ENCODE results near the gene GLB1L2.
A peak's percentile ranks its signal among the peaks of the same experiment; 100 is the strongest.
"Not testable (repeated sequence)": the region's sequence is repeated elsewhere in the genome, so short reads cannot be mapped to it uniquely, and the experiment has no call there.

GLB1L2 gene

DNA sequence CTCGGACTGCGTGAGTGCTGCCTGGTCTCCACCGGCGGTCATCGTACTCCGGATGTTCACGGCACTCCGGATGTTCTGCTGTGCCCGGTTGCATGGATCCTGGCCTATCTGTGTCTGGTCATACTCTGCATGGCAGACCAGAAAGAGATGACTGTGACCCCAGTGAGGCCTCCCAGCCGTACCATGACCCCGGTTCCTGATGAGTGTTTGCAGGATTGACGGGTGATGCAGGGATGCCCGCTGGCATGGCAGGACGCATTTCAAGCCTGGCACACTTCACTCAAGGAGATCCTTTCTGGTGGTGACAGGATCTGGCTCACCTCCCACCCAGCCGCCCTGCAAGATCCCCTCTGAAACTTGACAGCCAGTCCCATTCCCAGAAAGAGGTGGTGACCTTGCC lies 6.3 kb downstream of the GLB1L2 start:
- Mint-ChIP-seq H3K27me3 (peaks cover 30% of the 10 kb centered on the region), H3K4me3 (no peak overlapping the region), H3K4me1 (no peaks in the 10 kb centered on the region), H3K27ac (no peak overlapping the region), H3K9me3 (no peaks in the 10 kb centered on the region), H3K36me3 (no peaks in the 10 kb centered on the region)
- ATAC-seq, result no peak

DNA sequence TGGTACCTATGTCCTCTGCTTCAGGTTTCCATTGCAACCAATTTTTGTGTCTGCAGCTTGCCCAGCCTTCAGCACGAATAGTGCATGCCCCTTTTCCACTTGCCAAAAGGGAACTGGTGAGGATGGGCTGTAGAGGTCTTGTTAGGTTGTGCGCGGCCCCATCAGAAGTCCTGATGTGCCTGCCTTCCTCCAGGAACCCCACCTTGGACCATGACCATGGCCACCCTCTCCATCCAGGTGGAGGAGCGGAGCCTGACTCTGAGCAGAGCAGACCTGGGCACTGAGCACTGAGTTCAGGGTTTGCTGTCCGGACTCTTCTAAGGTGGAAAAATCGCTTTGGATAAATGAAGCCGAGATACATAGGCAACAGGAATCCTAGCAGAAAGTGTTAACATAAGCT lies 6.9 kb downstream of the GLB1L2 start:
- no peaks in the 10 kb centered on the region for H3K36me3 Mint-ChIP-seq
- no peak overlapping the region for H3K4me3 Mint-ChIP-seq
- no peak for ATAC-seq
- peaks cover 24% of the 10 kb centered on the region for H3K27me3 Mint-ChIP-seq
- H3K4me1 Mint-ChIP-seq, result no peaks in the 10 kb centered on the region
- H3K9me3 Mint-ChIP-seq, result no peaks in the 10 kb centered on the region
- H3K27ac Mint-ChIP-seq, result no peak overlapping the region

DNA sequence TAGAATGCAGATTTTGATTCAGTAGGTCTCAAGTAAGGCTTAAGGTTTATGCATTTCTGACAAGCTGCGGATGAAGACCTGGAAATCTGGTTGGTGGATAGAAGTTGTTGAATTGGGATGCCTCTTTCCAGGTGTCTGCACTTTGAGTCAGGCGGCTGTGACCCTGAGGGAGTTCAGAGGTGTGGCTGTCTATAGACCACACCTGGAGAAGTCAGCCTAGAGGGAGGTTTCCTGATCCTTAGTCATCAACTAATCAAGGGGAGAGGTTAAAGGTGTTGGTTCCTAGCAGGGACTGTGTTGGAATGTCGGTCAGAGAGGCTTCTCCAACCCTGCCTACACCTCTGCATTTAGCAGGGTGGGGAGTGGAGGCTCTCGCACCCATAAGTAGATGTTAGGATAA lies 8.0 kb downstream of the GLB1L2 start:
- Mint-ChIP-seq H3K36me3 (no peaks in the 10 kb centered on the region), H3K4me1 (no peaks in the 10 kb centered on the region), H3K27ac (no peak overlapping the region), H3K27me3 (peaks cover 15% of the 10 kb centered on the region), H3K9me3 (no peaks in the 10 kb centered on the region), H3K4me3 (no peak overlapping the region)
- ATAC-seq, result no peak

DNA sequence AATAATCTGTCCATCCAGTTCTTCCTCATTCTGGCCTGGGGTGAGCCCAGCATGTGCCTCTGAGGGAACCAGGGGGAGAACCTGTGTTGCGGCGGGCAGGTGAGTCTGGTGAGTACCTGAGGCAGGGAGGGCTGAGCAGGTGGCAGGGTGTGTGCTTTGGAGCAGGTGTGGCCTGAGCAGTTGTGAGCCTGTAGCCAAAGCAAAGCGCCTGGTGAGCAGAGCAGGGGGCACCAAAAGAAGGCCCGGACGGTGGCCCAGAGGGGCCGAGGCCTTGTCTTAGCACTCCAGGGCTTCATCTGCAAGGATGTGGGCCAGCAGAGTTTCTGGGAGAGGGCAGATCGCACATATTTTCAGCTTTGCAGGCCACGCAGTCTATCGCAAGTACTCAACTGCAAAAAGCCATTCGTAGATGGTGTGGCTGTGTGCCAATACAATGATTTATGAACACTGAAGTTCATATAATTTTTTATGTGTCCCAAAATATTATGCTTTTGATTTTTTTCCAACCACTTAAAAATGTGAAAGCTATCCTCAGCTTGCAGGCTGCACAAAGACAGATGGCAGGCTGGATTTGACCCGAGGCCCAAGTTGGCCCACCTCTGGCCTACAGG lies 8.7 kb downstream of the GLB1L2 start:
- Mint-ChIP-seq H3K27ac (no peak overlapping the region), H3K4me3 (no peak overlapping the region), H3K4me1 (no peaks in the 10 kb centered on the region), H3K27me3 (peaks cover 8% of the 10 kb centered on the region), H3K36me3 (no peaks in the 10 kb centered on the region), H3K9me3 (no peaks in the 10 kb centered on the region)
- no peak for ATAC-seq

DNA sequence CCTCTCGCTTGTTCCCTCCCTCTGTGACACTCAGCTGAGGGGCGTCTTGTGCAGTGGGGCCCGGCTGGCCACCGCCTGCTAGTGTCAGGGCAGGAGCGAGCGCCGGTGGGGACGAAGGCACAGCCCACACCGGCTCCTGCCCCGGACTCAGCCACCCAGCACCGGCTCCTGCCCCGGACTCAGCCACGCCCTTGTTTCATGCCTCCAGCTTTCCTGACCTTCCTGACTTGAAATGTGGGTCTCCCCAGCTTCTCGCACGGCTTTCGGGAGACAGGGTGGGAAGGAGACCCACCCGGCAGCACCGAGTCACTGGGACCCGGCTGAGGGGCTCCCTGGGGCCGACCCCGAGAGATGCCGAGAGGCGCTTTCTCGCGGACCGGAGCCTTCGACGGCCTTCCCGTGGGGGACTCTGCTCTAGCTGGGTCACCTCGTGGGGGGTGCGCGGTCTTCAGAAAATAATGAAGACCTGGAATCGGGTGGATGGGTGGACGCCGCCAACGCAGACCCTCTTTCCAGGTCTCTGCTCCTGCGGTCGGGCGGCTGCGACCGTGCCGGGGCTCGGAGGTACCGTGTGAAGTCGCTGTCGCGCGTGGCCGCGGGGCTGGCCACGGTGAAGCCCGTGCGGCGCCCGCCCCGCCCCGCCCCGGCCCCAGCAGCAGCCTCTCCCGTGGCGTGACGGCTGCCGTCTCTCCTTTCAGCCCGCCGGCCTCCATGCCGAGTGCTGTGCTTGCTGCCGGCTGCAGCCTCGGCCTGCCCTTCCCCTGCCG lies 10.2 kb downstream of the GLB1L2 start:
- Mint-ChIP-seq H3K36me3 (no peaks in the 10 kb centered on the region), H3K27ac (no peak overlapping the region), H3K4me1 (no peaks in the 10 kb centered on the region), H3K9me3 (no peaks in the 10 kb centered on the region), H3K27me3 (peaks cover 10% of the 10 kb centered on the region), H3K4me3 (no peak overlapping the region)
- ATAC-seq, result no peak

DNA sequence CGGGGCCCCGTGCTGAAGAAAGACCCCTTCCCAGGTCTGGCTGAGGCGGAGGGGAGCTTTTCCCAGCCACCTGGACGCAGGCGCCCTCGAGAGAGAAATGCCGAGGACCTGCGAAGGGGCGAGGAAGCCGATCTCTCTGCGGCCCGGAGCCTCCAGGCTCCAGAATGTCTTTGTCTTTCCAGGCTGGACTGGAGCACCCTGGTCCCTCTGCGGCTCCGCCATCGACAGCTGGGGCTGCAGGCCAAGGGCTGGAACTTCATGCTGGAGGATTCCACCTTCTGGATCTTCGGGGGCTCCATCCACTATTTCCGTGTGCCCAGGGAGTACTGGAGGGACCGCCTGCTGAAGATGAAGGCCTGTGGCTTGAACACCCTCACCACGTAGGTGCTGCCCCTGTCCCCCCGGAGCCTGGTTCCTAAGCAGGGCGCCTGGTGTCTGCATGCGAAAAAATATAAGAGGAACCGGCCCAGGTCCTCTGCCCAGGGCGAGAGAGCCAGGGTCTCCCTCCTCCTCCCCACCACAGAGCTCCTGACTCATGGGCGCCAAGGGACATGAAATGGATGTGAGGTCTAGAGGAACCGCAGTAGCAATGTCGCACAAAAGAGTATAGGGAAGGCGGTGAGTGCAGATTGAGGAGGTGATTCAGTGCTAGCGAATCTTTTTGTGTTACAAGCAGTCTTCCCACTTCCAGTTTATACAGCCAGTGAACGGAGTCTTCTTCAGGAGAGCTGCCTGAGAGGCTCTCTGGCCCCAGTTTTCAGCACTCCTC lies 11.0 kb downstream of the GLB1L2 start:
- Mint-ChIP-seq H3K4me3 (no peak overlapping the region), H3K36me3 (no peaks in the 10 kb centered on the region), H3K27me3 (peaks cover 10% of the 10 kb centered on the region), H3K4me1 (no peaks in the 10 kb centered on the region), H3K9me3 (no peaks in the 10 kb centered on the region), H3K27ac (no peak overlapping the region)
- no peak for ATAC-seq

DNA sequence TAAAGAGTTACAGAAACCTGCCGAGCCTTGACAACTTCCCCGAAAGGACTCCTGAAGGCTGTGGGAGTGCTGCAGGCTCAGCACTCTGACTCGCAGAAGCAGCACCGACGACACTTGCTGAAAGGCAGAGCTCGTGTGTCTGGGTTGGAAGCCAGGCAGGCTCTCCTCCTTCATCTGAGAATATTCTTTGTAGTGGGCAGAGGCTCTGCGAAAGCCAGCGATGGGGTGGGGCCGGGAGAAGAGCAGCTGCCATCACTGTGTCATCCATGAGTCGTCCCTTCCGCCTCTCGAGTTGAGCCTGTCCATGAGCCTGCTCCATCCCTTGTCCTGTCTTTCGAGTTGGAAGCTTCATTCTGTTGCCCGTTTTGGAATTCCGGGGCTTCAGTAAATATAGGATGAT lies 11.9 kb downstream of the GLB1L2 start:
- Mint-ChIP-seq H3K9me3 (no peaks in the 10 kb centered on the region), H3K4me3 (no peak overlapping the region), H3K27ac (no peak overlapping the region), H3K4me1 (no peaks in the 10 kb centered on the region), H3K36me3 (no peaks in the 10 kb centered on the region), H3K27me3 (peaks cover 10% of the 10 kb centered on the region)
- no peak for ATAC-seq

DNA sequence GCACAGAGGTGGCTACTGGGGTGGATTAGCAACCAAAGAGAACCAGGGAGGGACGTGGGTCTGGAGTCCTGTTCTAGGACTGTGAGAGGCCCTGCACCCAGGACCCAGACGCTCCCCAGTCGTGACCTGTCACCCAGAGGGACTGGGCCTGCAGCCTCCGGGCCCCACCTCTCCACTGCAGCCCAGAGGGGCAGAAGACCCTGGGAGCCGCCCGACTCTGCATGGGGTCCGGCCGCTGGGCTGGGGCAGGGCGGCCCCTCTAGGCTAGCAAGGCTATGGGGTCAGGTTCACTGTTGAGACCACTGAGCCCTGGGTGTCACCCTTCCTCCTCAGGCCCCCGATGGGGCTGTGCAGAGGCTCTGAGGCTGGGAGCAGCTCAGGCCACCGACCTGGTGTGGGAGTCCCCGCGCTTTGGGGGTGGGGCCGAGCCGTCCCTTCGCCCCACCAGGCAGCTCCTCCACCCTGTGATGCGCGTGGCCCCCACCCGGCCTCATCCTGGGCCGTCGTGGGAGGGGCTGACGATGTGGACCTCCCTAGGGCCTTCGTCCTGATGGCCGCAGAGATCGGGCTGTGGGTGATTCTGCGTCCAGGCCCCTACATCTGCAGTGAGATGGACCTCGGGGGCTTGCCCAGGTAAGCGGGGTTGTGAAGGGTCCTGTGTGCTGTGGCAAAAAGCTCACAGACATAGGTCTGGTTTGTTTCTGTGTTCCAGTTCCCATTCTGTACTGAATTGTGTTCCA lies 12.9 kb downstream of the GLB1L2 start:
- H3K4me3 Mint-ChIP-seq, H3K9me3 Mint-ChIP-seq, H3K36me3 Mint-ChIP-seq, H3K27ac Mint-ChIP-seq, H3K4me1 Mint-ChIP-seq: not testable (repeated sequence)
- H3K27me3 Mint-ChIP-seq, result peaks cover 10% of the 10 kb centered on the region
- ATAC-seq, result peak; percentile 18

DNA sequence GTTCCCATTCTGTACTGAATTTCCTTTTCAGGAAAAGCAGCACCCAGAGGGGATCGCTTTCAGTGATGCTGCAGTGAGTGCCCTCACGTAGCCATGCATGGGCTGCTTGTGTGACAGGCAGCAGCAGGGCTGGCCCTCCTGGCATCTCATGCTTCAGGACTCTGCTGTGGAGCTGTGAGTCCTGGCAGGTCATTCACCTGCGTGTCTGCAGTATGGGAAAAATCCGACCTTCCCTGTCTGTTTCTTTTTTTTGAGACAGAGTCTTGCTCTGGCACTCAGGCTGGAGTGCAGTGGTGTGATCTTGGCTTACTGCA lies 13.4 kb downstream of the GLB1L2 start:
- H3K36me3 Mint-ChIP-seq, result no peaks in the 10 kb centered on the region

DNA sequence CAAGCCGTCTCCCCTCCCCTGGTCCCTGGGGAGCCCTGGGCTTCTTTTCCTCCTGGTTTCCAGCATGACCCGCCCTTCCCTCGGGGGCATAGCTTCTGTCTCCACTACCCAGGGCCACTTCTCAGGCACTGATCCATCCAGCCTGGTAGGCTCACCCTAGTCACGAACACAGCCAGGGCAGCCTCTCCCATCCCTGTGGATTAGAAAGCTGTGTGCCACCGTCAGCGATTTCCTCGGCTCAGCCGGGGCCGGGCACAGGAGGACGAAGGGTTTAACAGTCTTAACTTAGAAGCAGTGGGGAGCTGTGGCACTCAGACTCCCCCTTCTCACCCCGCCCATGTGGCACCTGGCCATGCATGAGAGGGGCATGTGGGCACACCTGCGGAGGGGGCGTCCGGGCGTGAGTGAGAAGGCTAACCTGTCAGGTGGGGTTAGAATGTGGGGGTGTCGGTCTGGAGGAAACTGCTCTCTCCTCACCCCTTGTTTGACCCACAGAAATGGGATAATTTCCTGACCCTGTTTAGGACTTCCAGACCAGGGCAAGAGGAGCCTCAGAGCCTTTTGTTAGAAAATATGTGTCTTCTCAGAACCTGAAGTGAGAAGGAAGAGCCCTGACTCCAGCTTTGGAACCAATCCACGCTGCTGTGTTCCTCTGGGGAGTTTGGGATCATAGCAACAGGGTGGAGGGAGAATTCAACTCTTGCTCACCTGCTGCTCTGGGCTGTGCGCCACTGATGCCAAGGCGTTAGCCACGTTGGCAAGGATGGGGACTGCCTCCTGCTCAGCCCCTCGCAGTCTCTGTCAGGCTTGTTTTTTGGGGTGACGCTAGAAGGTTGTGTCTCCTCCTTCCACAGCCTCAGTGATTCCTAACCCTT lies 14.6 kb downstream of the GLB1L2 start:
- H3K27me3 Mint-ChIP-seq, result peaks cover 10% of the 10 kb centered on the region
- H3K4me1 Mint-ChIP-seq, result peaks cover 18% of the 10 kb centered on the region
- no peak for ATAC-seq
- H3K36me3 Mint-ChIP-seq, result no peaks in the 10 kb centered on the region
- no peaks in the 10 kb centered on the region for H3K9me3 Mint-ChIP-seq
- no peak overlapping the region for H3K27ac Mint-ChIP-seq
- no peak overlapping the region for H3K4me3 Mint-ChIP-seq

More for the DNA sequence above, 13.4 kb downstream of the GLB1L2 start:
- Mint-ChIP-seq H3K4me3 (no peak overlapping the region), H3K27me3 (peaks cover 10% of the 10 kb centered on the region), H3K4me1 (peaks cover 12% of the 10 kb centered on the region), H3K9me3 (no peaks in the 10 kb centered on the region), H3K27ac (no peak overlapping the region)
- ATAC-seq, result no peak

DNA sequence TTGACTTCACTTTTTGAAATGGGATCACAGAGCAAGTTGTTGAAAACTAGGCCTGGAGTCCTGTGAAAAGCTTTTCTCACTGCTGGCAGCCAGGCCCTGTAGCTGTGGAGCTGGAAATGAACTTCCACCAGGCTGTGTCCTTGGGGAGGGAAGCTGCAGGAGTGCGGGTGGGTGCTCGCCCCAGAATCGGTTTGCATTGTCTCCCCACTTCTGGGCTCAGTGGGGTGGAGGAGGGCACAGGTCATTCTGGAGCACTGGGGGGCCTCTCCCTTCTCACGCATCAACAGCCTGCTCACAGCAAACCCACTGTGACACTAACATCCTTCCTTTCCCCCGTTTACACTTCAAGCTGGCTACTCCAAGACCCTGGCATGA lies 15.2 kb downstream of the GLB1L2 start:
- peaks cover 18% of the 10 kb centered on the region for H3K4me1 Mint-ChIP-seq
- peaks cover 10% of the 10 kb centered on the region for H3K27me3 Mint-ChIP-seq
- H3K4me3 Mint-ChIP-seq, result no peak overlapping the region
- no peak for ATAC-seq
- no peaks in the 10 kb centered on the region for H3K9me3 Mint-ChIP-seq
- H3K36me3 Mint-ChIP-seq, result no peaks in the 10 kb centered on the region
- H3K27ac Mint-ChIP-seq, result no peak overlapping the region

DNA sequence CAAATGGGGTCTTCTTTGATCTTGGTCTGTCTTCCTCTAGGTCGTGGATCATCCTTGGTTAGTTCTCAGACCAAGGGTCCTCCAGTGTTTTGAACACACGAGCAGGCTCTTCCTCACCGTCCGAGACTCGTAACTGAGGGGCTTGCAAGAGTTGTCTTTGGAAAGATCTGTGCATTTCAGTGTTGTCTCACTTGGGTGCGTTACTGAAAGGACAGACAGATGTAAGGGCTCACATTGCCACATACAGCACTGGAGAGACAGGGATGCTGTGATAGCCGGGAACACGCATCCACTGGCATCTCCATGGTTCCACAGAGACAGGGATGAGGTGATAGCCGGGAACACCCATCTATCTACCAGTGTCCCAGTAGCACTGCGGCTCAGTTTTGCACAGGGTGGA lies 15.7 kb downstream of the GLB1L2 start:
- no peak overlapping the region for H3K27ac Mint-ChIP-seq
- peaks cover 10% of the 10 kb centered on the region for H3K27me3 Mint-ChIP-seq
- no peak overlapping the region for H3K4me3 Mint-ChIP-seq
- H3K9me3 Mint-ChIP-seq, result no peaks in the 10 kb centered on the region
- H3K36me3 Mint-ChIP-seq, result no peaks in the 10 kb centered on the region
- no peak for ATAC-seq
- peaks cover 18% of the 10 kb centered on the region for H3K4me1 Mint-ChIP-seq

DNA sequence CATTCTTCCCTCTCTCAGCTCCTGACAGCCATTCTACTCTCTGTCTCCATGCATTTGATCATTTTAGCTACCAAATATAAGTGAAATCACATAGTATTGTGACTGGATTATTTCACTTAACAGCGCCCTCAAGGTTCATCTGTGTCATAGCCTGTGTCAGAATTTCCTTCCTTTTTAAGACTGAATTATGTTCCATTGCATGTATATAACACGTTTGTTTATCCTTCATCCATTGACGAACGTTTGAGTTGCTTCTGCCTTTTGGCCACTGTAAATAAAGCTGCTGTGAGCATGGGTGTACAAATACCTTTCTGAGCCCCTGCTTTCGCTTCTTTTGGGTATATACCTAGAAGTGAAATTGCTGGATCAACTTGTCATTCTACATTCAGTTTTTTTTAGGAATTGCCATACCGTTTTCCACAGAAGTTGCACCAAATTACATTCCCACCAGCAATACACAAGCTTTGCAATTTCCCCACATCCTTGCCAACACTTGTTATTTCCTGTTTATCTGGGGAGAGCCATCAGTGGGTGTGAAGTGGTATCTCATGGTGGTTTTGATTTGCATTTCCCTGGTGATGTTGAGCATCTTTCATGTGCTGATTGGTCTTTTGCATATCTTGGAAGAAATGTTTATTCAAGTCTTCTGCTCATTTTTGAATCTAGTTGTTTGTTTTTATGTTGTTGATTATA lies 17.5 kb downstream of the GLB1L2 start:
- Mint-ChIP-seq H3K27ac (peak overlapping the region; percentile 65), H3K27me3 (peaks cover 10% of the 10 kb centered on the region), H3K4me1 (peaks cover 18% of the 10 kb centered on the region), H3K4me3 (no peak overlapping the region), H3K9me3 (peaks cover 2% of the 10 kb centered on the region), H3K36me3 (no peaks in the 10 kb centered on the region)
- no peak for ATAC-seq

DNA sequence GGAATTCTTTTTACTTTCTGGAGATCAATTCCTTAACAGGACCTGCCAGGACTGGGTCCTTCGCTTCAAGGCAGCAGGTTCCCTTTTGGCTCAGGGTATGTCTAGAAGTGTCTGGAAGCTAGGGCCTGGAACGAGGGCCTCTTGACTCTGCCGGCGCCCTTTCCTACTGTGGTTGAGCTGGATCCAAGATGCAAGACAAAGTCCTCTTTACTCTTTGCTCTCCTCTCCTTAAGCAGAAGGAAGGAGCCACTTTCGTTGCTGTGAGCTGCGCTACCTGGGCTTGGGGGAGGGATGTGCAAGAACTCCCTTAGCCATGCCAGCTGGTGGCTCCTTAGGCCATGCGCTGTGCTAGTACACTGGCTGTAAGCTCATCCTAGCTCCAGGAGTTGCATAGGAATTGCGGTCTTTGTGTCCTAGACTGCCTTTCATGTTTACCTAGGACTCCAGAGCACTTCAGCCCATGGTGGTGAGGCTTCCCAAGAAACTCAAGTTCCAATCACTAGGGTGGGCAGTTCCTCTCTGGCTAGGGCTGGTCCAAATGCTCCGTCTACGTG lies 18.1 kb downstream of the GLB1L2 start:
- Mint-ChIP-seq H3K9me3 (peaks cover 4% of the 10 kb centered on the region), H3K27ac (peak overlapping the region; percentile 65), H3K4me3 (no peak overlapping the region), H3K27me3 (peaks cover 15% of the 10 kb centered on the region), H3K36me3 (no peaks in the 10 kb centered on the region), H3K4me1 (peaks cover 18% of the 10 kb centered on the region)
- ATAC-seq, result no peak
